ENCODE measurements around the gene MRGPRE.

The MRGPRE gene

DNA sequence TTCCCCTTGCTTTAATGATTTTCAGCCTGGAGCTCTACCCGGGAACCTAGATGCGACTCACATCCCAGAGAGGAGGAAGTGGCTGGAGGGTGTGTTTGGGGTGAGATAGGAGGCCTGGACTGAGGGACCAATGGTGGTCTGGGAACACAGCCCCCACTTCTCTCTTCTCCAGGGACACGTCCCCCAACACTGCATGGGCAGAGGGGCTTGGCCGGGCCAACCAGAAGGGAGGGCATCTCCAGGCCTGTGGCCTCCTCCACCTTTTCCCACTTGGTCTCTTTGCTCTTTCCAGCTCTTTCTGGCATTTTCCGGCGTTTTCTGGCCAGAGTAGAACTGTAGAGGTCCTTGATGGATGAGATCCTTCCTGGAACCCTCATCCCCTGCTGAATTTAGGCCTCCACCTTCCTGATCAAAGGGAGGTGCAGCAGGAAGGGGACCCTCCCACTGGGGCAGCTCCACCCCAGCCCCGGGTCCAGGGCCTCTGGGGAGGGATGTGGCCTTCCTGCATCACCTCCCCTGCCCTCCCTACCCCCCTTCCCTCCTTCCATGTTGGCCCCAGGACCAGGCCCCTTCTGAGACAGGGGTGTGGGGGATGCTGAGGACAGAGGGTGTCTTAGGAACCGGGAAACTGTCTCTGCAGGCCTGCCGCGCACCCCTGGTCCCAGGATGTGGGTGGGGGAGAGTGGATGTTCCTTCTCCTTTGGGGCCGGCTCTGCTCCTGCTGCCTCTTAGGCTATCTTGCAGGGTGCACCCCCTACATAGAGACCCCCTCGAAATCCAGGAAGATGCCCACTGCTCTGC is 38.0 kb downstream of the MRGPRE start:
- DNase-seq, result no peak

- no peak for DNase-seq
Measured at GRCh38 chr11:3193373-3194015, 38.7 kb downstream of the MRGPRE start.

GRCh38 chr11:3192511-3193372 is 39.5 kb downstream of the MRGPRE start:
- no peak for DNase-seq

DNA sequence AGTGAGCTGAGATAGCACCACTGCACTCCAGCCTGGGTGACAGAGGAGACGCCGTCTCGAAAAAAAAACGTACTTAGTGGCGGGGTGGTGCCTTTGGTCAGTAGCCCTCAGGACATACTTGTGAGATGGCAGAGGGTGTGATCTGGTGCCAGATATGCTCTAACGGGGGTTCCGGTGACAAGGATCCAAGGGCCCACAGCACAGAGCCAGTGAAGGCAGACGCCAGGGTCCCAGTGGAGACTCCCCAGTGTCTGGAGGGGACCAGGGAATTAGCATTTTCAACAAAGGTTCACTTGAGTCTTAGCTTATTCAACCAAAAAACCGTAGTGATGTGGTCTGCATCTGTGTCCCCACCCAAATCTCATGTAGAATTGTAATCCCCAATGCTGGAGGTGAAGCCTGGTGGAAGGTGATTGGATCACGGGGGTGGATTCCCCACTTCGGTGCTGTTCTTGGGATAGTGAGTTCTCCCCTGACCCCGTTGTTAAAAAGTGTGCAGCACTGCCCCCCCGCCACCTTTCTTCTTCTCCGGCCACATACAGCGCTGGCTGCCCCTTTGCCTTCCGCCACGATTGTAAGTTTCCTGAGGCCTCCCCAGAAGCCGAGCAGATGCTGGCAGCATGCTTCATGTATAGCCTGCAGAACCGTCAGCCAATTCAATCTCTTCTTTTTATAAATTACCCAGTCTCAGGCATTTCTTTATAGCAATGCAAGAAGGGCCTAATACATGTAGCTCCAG is 40.5 kb downstream of the MRGPRE start:
- DNase-seq, result no peak

- no peak for DNase-seq
Measured at GRCh38 chr11:3190600-3190999, 41.6 kb downstream of the MRGPRE start.

GRCh38 chr11:3189886-3190583 is 42.2 kb downstream of the MRGPRE start:
- DNase-seq, result no peak

GRCh38 chr11:3189196-3189843 is 42.9 kb downstream of the MRGPRE start:
- no peak for DNase-seq

GRCh38 chr11:3188496-3189195 is 43.6 kb downstream of the MRGPRE start:
- no peak for DNase-seq

DNA sequence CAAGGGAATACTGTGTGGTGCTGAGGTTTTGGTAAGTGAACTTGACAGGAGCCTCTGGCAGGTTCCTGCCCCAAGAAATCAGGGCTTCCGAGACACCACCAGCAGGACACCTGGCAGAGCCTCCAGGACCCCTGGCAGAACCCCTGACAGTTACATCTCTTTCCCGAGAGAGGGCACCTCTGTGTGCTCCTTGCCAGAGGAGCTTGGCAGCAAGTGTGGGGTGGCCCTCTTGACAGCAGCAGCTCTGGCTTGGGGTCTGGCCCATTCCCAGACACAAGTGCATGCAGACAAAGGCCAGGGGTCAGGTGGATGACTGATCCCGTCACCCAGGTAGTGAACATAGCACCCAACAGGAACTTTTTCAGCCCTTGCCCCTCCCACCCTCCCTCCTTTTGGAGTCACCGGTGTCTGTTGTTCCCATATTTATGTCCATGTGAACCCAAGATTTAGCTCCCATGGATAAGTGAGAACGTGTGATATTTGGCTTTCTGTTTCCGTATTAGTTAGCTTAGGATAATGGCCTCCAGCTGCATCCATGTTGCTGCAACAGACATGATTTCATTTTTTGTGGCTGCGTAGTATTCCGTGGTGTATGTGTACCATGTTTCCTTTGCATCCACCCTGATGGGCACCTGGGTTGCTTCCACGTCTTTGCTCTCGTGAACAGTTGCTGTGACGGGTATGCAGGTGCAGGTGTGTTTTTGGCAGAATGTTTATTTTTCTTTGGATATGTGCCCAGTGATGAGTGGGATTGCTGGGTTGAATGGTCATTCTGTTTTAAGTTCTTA is 45.9 kb downstream of the MRGPRE start:
- DNase-seq, result no peak

DNA sequence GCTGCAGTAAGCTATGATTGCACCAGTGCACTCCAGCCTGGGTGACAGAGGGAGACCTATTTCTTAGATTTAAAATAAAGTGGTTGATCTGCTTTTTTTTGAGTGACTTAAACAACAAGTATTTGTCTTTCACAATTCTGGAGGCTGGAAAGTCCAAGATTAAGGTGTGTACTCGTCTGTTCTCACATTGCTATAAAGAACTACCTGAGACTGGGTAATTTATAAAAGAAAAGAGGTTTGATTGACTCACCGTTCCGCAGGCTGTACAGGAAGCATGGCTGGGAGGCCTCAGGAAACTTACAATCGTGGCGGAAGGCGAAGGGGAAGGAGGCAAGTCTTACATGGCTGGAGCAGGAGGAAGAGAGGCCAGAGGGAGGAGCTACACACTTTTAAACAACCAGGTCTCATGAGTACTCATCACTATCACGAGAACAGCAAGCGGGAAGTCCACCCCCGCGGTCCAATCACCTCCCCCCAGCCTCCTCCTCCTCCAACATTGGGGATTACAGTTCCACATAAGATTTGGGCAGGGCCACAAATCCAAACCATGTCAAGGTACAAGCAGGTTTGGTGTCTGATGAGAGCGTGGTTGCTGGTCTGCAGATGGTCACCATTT is 47.4 kb downstream of the MRGPRE start:
- no peak for DNase-seq

- no peak for DNase-seq
Measured at GRCh38 chr11:3183523-3183922, 48.7 kb downstream of the MRGPRE start.

DNA sequence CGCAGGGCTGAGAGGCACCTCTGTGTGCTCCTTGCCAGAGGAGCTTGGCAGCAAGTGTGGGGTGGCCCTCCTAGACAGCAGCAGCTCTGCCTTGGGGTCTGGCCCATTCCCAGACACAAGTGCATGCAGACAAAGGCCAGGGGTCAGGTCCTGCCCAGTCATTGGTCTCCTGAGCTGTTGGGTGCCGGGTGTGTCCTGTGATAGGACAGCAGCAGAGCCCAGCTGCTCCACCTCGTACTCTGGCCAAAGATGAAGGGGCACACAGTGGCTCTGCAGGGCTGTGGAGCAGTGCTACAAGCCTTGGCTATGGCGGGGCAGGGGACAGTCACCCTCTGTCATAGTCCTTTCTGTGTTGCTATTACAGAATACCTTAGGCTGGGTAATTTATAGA is 49.8 kb downstream of the MRGPRE start:
- no peak for DNase-seq

DNA sequence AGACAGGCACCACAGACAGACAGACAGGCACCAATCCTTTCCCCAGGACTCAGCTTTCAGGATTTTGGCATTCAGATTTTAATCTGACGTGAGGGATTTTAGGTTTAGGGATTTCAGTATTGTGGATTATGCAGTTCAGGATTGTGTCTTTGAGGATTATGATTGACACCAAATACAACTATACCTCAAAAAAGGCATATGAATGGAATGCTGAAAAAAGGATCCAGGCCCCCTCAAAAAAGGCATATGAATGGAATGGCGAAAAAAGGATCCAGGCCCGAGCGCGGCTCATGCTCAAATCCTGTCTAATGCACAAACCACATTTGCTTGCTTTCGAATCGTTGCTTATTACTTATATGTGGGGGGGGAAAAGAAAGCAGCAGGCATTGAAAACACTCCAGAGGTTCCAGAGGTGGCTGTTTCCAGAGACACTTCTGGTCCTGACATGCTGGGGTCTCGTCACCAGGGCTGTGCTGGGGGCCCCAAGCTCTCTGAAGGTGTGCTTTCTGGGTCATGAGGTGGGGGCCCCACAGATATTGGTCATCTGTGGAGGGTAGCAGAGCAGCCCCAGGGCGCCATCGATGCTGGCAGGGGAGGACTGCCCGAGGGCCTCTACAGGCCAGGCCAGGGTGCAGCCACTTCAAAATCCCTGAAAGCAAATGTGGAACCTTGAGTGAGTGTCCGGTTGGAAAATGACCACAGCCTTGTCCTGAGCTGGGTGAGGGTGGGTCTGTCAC is 50.3 kb downstream of the MRGPRE start:
- DNase-seq, result no peak

DNA sequence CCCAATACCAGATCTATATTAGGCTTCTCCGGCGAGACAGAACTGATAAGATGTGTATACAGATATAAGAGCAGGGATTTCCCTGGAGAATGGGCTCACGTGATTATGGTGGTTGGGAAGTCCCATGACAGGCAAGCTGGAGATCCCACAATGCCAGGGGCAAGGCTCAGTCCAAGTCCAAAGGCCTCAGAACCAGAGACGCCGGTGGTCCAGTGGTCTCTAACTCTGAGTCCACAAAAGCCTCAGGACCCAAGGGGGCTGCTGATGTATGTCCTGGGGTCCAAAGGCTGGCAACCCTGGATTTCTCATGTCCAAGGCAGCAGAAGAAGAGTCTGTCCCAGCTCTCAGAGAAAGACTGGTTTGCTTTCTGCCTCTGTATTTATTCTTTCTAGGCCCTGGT is 51.3 kb downstream of the MRGPRE start:
- no peak for DNase-seq

GRCh38 chr11:3178349-3178748 is 53.9 kb downstream of the MRGPRE start:
- no peak for DNase-seq

GRCh38 chr11:3177931-3178330 is 54.3 kb downstream of the MRGPRE start:
- no peak for DNase-seq

Measured in GDM1 (cell line).